PFSK-1 (cell line): ENCODE measurements around the gene BMI1.

Experiments
- FOXP2 ChIP-seq: optimal IDR thresholded peaks from 2 replicates; pipeline ENCODE3; 2011; ENCODE audit warnings: borderline replicate concordance, control low read depth, inconsistent platforms; ENCODE audit not compliant: insufficient read depth; ENCODE audit errors: extremely low read length, extremely low read depth
- POLR2AphosphoS5 ChIP-seq: IDR thresholded peaks from 2 replicates; pipeline ENCODE4 v1.6.1; 2012; ENCODE audit warnings: low read depth, mild to moderate bottlenecking, control low read depth, low read length, moderate library complexity
- REST ChIP-seq, 2 experiments: IDR thresholded peaks; 2 replicates each; pipeline versions ENCODE4 v1.6.1 to v1.8.0; 2011 to 2012; ENCODE audit warnings: low read depth in 2 of 2, low read length in 2 of 2, control low read depth in 1 of 2, inconsistent platforms in 1 of 2, mild to moderate bottlenecking in 1 of 2, moderate library complexity in 1 of 2; ENCODE audit not compliant: insufficient read depth in 1 of 2
- SIN3A ChIP-seq: IDR thresholded peaks from 2 replicates; pipeline ENCODE4 v1.6.1; 2012; ENCODE audit warnings: mild to moderate bottlenecking, low read length, moderate library complexity, borderline replicate concordance; ENCODE audit not compliant: insufficient read depth
- TAF1 ChIP-seq: IDR thresholded peaks from 2 replicates; pipeline ENCODE4 v1.6.1; 2012; ENCODE audit warnings: low read length, control low read depth, borderline replicate concordance; ENCODE audit not compliant: insufficient read depth

The BMI1 gene

GRCh38 chr10:22333167-22333974, 12.5 kb downstream of the BMI1 start:
- TF ChIP-seq TAF1 (no peak), POLR2AphosphoS5 (no peak), REST (IDR thresholded peaks at IDR 0.05; ENCODE audit: insufficient read depth in 1 of 2, low read depth in 2 of 2, low read length in 2 of 2) (no peak), SIN3A (no peak), FOXP2 (no peak)

- TF ChIP-seq FOXP2 (no peak), TAF1 (no peak), REST (IDR thresholded peaks at IDR 0.05; ENCODE audit: insufficient read depth in 1 of 2, low read depth in 2 of 2, low read length in 2 of 2) (no peak), POLR2AphosphoS5 (no peak), SIN3A (no peak)
These were observed 13.0 kb downstream of the BMI1 start for GRCh38 chr10:22333975-22334282.

GRCh38 chr10:22334414-22335172, 13.7 kb downstream of the BMI1 start:
- no peak for TF ChIP-seq SIN3A
- TF ChIP-seq TAF1: no peak
- no peak for TF ChIP-seq REST (IDR thresholded peaks at IDR 0.05; ENCODE audit: insufficient read depth in 1 of 2, low read depth in 2 of 2, low read length in 2 of 2)
- TF ChIP-seq POLR2AphosphoS5: no peak
- no peak for TF ChIP-seq FOXP2

- no peak for TF ChIP-seq POLR2AphosphoS5
These were observed 14.5 kb downstream of the BMI1 start for GRCh38 chr10:22335173-22335933.

- TF ChIP-seq POLR2AphosphoS5 (no peak), TAF1 (no peak), SIN3A (no peak), FOXP2 (no peak), REST (IDR thresholded peaks at IDR 0.05; ENCODE audit: insufficient read depth in 1 of 2, low read depth in 2 of 2, low read length in 2 of 2) (no peak)
These were observed 17.4 kb downstream of the BMI1 start for GRCh38 chr10:22338185-22338900.
